ENCODE data around the gene TSTD2. TPM values are rescaled to one million over a fixed set of nuclear protein-coding genes. Genes with fewer than 3 reads are reported as not detected.
"Not testable (repeated sequence)": the region's sequence is repeated elsewhere in the genome, so short reads cannot be mapped to it uniquely, and the experiment has no call there.

Gene TSTD2
- total RNA-seq, 4 donors from 2014 or later, result 13.8 to 21.9 (median 19.4) TPM

- ATAC-seq (ENCODE audit: low FRiP score) (no peak), DNase-seq (ENCODE audit: low spot score) (no peak)
- no peak for TF ChIP-seq CTCF (IDR thresholded peaks at IDR 0.05)
These were observed 41.6 kb downstream of the TSTD2 start for GRCh38 chr9:97591535-97591934.

- ATAC-seq (ENCODE audit: low FRiP score); DNase-seq (ENCODE audit: low spot score): not testable (repeated sequence)
These were observed 46.3 kb downstream of the TSTD2 start for GRCh38 chr9:97586909-97587308.

GRCh38 chr9:97584778-97585177 is 48.4 kb downstream of the TSTD2 start:
- not testable (repeated sequence) for ATAC-seq (ENCODE audit: low FRiP score); DNase-seq (ENCODE audit: low spot score)

- not testable (repeated sequence) for ATAC-seq (ENCODE audit: low FRiP score); DNase-seq (ENCODE audit: low spot score)
These were observed 51.6 kb downstream of the TSTD2 start for GRCh38 chr9:97581590-97581989.

GRCh38 chr9:97579914-97580313 is 53.3 kb downstream of the TSTD2 start:
- DNase-seq (ENCODE audit: low spot score), result no peak
- no peak for TF ChIP-seq CTCF (IDR thresholded peaks at IDR 0.05)

GRCh38 chr9:97578846-97579245 is 54.3 kb downstream of the TSTD2 start:
- no peak for ATAC-seq (ENCODE audit: low FRiP score)
- DNase-seq (ENCODE audit: low spot score), result no peak
- TF ChIP-seq CTCF (IDR thresholded peaks at IDR 0.05), result no peak

More at GRCh38 chr9:97579914-97580313, 53.3 kb downstream of the TSTD2 start:
- ATAC-seq (ENCODE audit: low FRiP score), result no peak

GRCh38 chr9:97577051-97577450 is 56.1 kb downstream of the TSTD2 start:
- DNase-seq (ENCODE audit: low spot score) (no peak), ATAC-seq (ENCODE audit: low FRiP score) (no peak)
- no peak for TF ChIP-seq CTCF (IDR thresholded peaks at IDR 0.05)

- DNase-seq (ENCODE audit: low spot score) (no peak), ATAC-seq (ENCODE audit: low FRiP score) (no peak)
- TF ChIP-seq CTCF (IDR thresholded peaks at IDR 0.05), result no peak
These were observed 57.4 kb downstream of the TSTD2 start for GRCh38 chr9:97575673-97576200.

- ATAC-seq (ENCODE audit: low FRiP score); DNase-seq (ENCODE audit: low spot score): not testable (repeated sequence)
These were observed 58.1 kb downstream of the TSTD2 start for GRCh38 chr9:97574921-97575672.

- not testable (repeated sequence) for ATAC-seq (ENCODE audit: low FRiP score); DNase-seq (ENCODE audit: low spot score)
These were observed 59.0 kb downstream of the TSTD2 start for GRCh38 chr9:97574101-97574571.

All from omental fat pad (tissue), 4 donors.